ENCODE data around the gene NFATC3.
"Not testable (repeated sequence)": the region's sequence is repeated elsewhere in the genome, so short reads cannot be mapped to it uniquely, and the experiment has no call there.

Gene NFATC3

DNA sequence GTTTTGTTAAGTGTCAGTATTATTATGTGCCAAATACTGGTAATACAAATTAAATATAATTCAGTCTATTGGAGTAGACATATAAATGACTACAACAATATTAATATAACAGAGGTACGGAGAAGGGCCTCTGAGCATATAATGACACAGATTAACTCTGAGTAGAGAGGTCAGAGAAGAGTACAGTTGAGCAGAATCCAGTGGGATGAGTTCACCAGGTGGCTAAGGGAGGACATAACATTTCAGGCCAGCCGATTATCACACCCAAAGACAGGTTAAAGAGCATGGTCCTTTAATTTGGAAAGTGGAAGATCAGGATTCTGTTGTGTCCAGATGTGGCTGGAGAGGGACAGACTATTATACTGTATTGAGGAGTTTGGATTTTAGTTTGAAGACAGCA is 11.3 kb downstream of the NFATC3 start:
- no peak overlapping the region for H3K4me3 ChIP-seq (ENCODE audit: low read depth, low read length)
- TF ChIP-seq, protein P1, sequence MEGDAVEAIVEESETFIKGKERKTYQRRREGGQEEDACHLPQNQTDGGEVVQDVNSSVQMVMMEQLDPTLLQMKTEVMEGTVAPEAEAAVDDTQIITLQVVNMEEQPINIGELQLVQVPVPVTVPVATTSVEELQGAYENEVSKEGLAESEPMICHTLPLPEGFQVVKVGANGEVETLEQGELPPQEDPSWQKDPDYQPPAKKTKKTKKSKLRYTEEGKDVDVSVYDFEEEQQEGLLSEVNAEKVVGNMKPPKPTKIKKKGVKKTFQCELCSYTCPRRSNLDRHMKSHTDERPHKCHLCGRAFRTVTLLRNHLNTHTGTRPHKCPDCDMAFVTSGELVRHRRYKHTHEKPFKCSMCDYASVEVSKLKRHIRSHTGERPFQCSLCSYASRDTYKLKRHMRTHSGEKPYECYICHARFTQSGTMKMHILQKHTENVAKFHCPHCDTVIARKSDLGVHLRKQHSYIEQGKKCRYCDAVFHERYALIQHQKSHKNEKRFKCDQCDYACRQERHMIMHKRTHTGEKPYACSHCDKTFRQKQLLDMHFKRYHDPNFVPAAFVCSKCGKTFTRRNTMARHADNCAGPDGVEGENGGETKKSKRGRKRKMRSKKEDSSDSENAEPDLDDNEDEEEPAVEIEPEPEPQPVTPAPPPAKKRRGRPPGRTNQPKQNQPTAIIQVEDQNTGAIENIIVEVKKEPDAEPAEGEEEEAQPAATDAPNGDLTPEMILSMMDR (IDR thresholded peaks at IDR 0.05; ENCODE audit: low read depth, low read length): no peak

DNA sequence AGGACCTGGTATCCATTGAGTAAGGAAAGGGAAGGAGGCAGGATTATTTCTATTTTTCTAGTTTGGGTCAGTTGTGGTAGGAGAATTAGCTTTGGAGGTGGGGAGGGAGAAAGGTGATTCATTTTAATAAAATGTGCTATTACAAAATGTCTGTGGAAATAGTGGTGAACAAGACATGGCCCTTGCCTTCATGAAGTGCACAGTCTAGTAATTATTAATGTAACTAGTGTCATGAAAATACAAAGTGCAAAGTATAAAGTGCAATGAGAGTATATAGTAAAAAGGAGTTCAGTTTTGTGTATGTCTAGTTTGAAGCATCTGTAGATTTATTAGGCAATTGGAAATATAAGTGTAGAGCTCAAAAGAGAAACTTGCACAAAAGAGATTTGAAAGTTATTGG is 11.9 kb downstream of the NFATC3 start:
- no peak overlapping the region for H3K4me3 ChIP-seq (ENCODE audit: low read depth, low read length)
- TF ChIP-seq, protein P1 (IDR thresholded peaks at IDR 0.05; ENCODE audit: low read depth, low read length): no peak

DNA sequence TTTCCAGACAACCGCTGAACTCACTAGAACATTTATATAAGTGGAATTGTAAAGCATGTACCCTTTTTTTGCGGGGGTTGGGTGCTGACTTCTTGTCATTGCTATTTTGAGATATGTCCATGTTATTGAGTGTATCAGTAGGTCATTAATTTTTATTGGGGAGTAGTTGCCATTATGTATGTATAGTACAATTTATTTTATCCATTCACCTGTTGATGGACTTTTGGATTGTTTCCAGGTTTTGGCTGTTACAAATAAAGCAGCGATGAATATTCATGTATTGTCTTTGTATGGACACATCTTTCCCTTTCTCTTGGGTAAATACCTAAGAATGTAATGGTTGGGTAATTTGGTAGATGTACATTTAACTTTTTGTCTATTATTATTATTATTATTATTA is 12.7 kb downstream of the NFATC3 start:
- H3K4me3 ChIP-seq (ENCODE audit: low read depth, low read length): no peak overlapping the region
- TF ChIP-seq, protein P1 (IDR thresholded peaks at IDR 0.05; ENCODE audit: low read depth, low read length): no peak

DNA sequence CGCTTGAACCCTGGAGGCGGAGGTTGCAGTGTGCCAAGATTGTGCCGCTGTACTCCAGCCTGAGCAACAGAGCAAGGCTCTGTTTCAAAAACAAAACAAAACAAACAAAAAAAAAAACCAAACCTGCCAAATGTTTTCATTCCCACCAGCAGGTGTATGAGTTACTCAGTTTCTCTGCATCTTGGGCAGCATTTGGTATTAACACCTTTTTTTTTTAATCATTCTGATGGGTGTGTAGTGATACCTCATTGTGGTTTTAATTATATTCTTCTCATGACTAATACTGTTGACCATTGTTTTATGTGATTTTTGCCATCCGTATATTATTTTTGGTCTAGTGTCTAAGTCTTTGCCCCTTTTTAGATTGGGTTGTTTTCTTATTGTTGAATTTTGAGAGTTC is 15.3 kb downstream of the NFATC3 start:
- no peak overlapping the region for H3K4me3 ChIP-seq (ENCODE audit: low read depth, low read length)
- TF ChIP-seq, protein P1 (IDR thresholded peaks at IDR 0.05; ENCODE audit: low read depth, low read length): no peak

DNA sequence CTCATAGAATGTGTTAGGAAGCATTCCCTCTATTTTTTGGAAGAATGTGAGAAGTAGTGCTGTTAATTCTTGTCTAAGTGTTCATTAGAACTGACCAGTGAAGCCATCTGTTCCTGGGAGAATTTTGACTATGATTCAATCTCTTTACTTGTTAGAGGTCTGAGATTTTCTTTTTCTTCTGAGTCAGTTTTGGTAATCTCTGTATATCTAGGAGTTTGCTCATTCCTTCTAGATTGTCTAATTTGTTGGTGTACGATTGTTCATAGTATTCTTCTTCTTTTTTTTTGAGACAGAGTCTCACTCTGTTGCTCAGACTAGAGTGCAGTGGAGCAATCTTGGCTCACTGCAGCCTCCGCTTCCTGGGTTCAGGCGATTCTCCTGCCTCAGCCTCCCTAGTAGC is 20.4 kb downstream of the NFATC3 start:
- H3K4me3 ChIP-seq (ENCODE audit: low read depth, low read length): no peak overlapping the region
- TF ChIP-seq, protein P1 (IDR thresholded peaks at IDR 0.05; ENCODE audit: low read depth, low read length): no peak

DNA sequence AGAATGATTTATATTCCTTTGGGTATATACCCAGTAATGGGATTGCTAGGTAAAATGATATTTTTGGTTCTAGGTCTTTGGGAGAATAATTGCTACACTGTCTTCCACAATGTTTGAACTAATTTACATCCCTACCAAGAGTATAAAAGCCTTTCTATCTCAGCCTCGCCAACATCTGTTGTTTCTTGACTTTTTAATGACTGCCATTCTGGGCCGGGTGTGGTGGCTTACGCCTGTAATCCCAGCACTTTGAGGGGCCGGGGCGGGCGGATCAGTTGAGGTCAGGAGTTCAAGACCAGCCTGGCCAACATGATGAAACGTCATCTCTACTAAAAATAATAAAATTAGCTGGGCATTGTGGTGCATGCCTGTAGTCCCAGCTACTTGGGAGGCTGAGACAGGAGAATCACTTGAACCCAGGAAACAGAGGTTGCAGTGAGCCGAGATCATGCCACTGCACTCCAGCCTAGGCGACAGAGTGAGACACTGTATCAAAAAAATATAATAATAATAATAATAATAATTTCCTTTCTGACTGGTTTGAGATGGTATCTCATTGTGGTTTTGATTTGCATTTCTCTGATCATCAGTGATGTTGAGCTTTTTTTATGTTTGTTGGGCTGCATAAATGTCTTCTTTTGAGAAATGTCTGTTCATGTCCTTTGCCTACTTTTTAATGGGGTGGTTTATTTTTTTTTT is 22.2 kb downstream of the NFATC3 start:
- not testable (repeated sequence) for H3K4me3 ChIP-seq (ENCODE audit: low read depth, low read length)

DNA sequence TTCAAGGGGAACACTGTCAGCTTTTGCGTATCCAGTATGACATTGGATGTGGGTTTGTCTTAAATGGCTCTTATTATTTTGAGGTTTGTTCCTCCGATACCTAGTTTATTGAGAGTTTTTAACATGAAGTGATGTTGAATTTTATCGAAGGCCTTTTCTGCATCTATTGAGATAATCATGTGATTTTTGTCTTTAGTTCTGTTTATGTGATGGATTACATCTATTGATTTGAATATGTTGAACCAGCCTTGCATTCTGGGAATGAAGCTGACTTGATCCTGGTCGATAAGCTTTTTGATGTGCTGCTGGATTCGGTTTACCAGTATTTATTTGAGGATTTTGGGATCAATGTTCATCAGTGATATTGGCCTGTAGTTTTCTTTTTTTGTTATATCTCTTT is 24.0 kb downstream of the NFATC3 start:
- not testable (repeated sequence) for H3K4me3 ChIP-seq (ENCODE audit: low read depth, low read length)

DNA sequence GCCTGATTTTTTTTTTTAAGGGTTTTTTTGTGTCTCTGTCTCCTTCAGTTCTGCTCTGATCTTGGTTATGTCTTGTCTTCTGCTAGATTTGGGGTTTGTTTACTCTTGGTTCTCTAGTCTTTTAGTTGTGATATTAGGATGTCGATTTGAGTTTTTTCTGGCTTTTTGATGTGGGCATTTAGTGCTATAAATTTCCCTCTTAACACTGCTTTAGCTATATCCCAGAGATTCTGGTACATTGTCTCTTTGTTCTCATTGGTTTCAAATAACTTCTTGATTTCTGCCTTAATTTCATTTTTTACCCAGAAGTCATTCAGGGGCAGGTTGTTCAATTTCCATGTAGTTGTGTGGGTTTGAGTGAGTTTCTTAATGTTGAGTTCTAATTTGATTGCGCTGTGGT is 25.4 kb downstream of the NFATC3 start:
- not testable (repeated sequence) for H3K4me3 ChIP-seq (ENCODE audit: low read depth, low read length)

DNA sequence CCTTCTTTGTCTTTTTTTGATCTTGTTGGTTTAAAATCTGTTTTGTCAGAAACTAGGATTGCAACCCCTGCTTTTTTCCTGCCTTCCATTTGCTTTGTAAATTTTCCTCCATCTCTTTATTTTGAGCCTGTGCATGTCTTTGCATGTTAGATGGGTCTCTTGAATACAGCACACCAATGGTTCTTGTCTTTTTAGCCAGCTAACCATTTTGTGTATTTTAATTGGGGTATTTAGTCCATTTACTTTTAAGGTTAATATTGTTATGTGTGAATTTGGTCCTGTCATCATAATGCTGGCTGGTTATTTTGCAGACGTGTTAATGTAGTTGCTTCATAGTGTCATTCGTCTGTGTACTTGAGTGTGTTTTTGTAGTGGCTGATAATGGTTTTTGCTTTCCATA is 26.2 kb downstream of the NFATC3 start:
- TF ChIP-seq, protein P1 (IDR thresholded peaks at IDR 0.05; ENCODE audit: low read depth, low read length): no peak
- H3K4me3 ChIP-seq (ENCODE audit: low read depth, low read length): no peak overlapping the region
